Measurements from ENCODE around the gene FOXO1.
"Not testable (repeated sequence)": the region's sequence is repeated elsewhere in the genome, so short reads cannot be mapped to it uniquely, and the experiment has no call there.

Gene FOXO1

DNA sequence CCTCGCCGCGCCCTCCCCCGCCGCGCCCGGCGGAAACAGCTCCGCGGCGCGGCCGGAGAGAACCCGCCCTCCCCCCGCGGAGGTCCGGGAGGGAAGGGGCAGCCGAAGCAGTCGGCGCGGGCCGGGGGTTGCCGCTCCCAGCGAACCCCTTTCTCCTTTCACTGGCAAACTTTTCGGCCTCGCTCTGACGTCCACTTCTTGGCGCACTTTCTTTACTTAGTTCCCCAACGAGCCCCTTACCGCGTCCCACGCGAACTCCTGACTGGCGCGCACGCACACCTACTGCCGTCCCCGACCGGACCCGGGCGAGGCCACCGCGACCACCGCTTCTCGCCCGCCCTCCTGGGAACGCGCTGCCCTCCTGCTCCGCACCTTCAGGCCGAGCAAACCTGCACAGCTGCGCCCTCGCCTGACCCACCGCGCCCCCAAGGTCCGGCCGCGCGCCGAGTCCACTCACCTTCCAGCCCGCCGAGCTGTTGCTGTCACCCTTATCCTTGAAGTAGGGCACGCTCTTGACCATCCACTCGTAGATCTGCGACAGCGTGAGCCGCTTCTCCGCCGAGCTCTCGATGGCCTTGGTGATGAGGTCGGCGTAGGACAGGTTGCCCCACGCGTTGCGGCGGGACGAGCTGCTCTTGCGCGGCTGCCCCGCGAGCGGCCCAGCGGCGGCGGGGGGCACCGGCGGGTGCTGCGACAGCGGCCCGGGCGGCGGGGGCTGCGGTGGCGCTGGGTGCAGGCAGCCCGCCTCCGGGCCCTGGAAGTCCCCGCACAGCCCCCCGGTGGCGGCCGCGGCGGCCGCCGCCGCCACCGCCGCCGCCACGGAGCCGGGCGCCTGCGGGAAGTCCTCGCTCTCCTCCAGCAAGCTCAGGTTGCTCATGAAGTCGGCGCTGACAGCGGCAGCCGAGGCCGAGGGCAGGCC is 1.1 kb downstream of the FOXO1 start:
- Histone ChIP-seq H3K4me1 (ENCODE audit: insufficient read depth, low read length) (peaks cover 32% of the 10 kb centered on the region), H3K9me3 (ENCODE audit: insufficient read depth, low read depth, low read length) (no peaks in the 10 kb centered on the region), H3K27ac (ENCODE audit: low read length) (no peak overlapping the region), H3K36me3 (ENCODE audit: insufficient read depth, low read depth, low read length) (no peaks in the 10 kb centered on the region), H3K4me3 (ENCODE audit: low read length) (peak overlapping the region; percentile 80), H3K9ac (ENCODE audit: low read depth, low read length) (peak overlapping the region; percentile 79), H3K27me3 (ENCODE audit: insufficient read depth, low read length) (peaks cover 23% of the 10 kb centered on the region; the same call in 1 of the 2 replicates)

DNA sequence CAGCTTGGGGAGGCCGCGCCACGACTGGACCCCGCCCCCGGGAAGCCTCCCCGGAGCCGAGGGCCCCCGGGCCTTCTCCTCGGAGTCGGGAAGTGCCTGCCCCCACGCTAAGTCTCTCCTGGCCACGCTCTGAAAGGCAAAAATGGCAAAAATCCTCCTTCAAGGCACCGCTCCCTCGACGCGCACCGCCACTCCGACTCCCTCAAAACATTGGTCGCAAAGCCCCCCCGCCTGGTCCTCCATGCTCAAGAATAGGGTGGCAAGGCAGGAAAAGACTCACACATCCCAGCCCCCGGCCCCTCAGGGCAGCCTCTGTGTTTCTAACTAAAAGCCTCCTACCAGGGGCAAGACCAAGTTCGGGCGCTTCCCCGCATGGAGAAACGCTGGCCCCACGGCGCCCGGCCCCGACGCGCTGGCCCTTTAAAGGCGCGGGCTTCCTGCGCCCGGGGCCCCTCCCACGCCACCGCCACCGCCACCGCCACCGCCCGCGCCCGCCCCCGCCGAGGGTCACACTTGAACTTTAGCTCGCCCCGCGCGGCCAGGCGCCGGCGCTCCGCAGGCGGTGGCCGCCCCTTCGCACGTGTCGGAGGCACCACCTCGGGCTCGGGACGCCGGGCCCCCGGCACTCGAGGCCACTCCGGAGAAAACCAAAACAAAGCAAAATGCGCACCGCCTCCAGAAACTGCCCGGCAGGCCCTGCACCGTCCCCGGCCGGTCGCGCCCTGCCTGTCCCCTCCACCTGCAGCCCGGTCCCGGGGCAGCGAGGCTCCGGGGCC is 1.9 kb downstream of the FOXO1 start:
- Histone ChIP-seq H3K27ac (ENCODE audit: low read length) (no peak overlapping the region), H3K9ac (ENCODE audit: low read depth, low read length) (peak overlapping the region; percentile 79; the same call in 1 of the 2 replicates), H3K4me1 (ENCODE audit: insufficient read depth, low read length) (peaks cover 37% of the 10 kb centered on the region), H3K27me3 (ENCODE audit: insufficient read depth, low read length) (peaks cover 23% of the 10 kb centered on the region; the same call in 1 of the 2 replicates), H3K4me3 (ENCODE audit: low read length) (peak overlapping the region; percentile 80), H3K9me3 (ENCODE audit: insufficient read depth, low read depth, low read length) (no peaks in the 10 kb centered on the region), H3K36me3 (ENCODE audit: insufficient read depth, low read depth, low read length) (no peaks in the 10 kb centered on the region)

DNA sequence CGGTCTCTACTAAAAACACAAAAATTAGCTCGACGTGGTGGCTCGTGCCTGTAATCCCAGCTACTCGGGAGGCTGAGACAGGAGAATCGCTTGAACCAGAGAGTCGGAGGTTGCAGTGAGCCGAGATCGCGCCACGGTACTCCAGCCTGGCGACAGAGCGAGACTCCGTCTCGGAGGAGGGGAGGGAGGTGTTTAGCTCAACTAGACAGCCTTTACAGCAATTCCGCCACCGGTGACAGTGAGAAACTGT is 2.4 kb downstream of the FOXO1 start:
- Histone ChIP-seq H3K27me3 (ENCODE audit: insufficient read depth, low read length) (peaks cover 23% of the 10 kb centered on the region; the same call in 1 of the 2 replicates), H3K4me3 (ENCODE audit: low read length) (peak overlapping the region; percentile 80), H3K9ac (ENCODE audit: low read depth, low read length) (peak overlapping the region; percentile 77; the same call in 1 of the 2 replicates), H3K4me1 (ENCODE audit: insufficient read depth, low read length) (peaks cover 36% of the 10 kb centered on the region)
- not testable (repeated sequence) for H3K27ac ChIP-seq (ENCODE audit: low read length); H3K9me3 ChIP-seq (ENCODE audit: insufficient read depth, low read depth, low read length); H3K36me3 ChIP-seq (ENCODE audit: insufficient read depth, low read depth, low read length)

DNA sequence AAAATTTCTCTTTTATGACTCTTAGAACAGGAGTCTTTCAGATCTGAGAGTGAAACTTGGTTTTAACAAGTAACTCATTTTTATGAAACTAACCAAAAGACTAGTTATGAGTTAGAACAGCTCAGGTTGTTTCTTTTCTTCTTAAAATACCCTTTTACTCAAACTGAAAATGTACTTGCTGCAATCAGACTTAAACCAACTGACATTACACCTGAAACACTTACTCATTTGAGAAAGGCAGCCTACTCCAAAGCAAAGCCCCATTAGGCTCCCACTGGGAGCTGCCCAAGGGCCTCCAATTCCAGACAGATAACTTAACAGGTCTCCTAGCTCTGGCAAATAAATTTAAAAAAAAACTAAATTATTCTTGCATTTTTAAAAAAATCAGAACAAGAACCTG is 3.6 kb downstream of the FOXO1 start:
- Histone ChIP-seq H3K9ac (ENCODE audit: low read depth, low read length) (peak overlapping the region; percentile 77; the same call in 1 of the 2 replicates), H3K4me3 (ENCODE audit: low read length) (peak overlapping the region; percentile 80), H3K9me3 (ENCODE audit: insufficient read depth, low read depth, low read length) (no peaks in the 10 kb centered on the region), H3K27me3 (ENCODE audit: insufficient read depth, low read length) (peaks cover 21% of the 10 kb centered on the region; the same call in 1 of the 2 replicates), H3K36me3 (ENCODE audit: insufficient read depth, low read depth, low read length) (no peaks in the 10 kb centered on the region; the same call in 1 of the 2 replicates), H3K4me1 (ENCODE audit: insufficient read depth, low read length) (peaks cover 33% of the 10 kb centered on the region), H3K27ac (ENCODE audit: low read length) (no peak overlapping the region)

DNA sequence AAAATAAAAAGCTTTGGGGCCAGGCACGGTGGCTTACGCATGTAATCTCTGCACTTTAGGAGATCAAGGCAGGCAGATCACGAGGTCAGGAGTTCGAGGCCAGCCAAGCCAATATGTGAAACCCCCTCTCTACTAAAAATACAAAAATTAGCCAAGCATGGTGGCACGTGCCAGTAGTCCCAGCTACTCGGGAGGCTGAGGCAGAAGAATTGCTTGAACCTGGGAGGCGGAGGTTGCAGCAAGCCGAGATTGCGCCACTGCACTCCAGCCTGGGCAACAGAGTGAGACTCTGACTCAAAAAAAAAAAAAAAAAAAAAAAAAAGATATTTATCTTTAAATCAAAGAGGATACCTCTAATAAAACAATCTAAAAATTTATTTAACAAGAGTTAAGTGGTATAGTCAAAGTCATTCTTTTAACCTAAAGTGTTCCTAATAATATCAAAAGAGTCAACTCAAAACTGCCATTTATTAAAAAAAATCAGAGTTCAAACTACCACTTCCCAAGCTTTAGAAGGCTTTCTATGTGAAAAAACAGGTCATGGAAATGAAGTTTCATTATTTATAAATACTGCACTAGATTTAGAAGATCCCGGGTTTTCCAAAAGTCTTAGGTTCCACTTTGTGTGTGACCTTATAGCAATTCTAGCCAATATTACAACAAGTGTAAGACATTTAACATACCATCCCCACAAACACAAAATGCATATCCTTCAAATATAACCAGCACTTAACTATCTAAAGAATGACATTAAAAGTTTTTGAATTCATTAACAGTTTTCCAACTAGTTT is 4.4 kb downstream of the FOXO1 start:
- H3K4me3 ChIP-seq (ENCODE audit: low read length): peak overlapping the region; percentile 80
- no peaks in the 10 kb centered on the region; the same call in 1 of the 2 replicates for H3K9me3 ChIP-seq (ENCODE audit: insufficient read depth, low read depth, low read length)
- no peak overlapping the region for H3K27ac ChIP-seq (ENCODE audit: low read length)
- no peaks in the 10 kb centered on the region; the same call in 1 of the 2 replicates for H3K36me3 ChIP-seq (ENCODE audit: insufficient read depth, low read depth, low read length)
- peak overlapping the region; percentile 77; the same call in 1 of the 2 replicates for H3K9ac ChIP-seq (ENCODE audit: low read depth, low read length)
- H3K27me3 ChIP-seq (ENCODE audit: insufficient read depth, low read length): peaks cover 14% of the 10 kb centered on the region; the same call in 1 of the 2 replicates
- peaks cover 31% of the 10 kb centered on the region; the same call in 1 of the 2 replicates for H3K4me1 ChIP-seq (ENCODE audit: insufficient read depth, low read length)

DNA sequence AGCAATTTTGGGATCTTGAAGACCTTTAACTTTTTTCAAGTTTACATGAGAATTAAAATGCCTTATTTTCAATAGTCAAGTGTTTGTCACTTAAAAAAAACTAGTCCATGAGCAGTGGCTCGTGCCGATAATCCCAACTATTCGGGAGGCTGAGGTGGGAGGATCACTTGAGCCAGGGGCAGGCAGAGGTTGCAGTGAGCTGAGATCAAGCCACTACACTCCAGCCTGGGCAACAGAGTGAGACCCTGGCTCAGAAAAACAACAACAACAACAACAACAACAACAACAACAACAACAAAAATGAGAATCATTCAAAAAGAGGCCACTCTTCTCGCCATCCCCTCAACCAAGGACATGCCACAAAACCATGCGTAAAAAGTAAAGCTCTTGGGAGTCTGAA is 5.7 kb downstream of the FOXO1 start:
- Histone ChIP-seq H3K9me3 (ENCODE audit: insufficient read depth, low read depth, low read length) (no peaks in the 10 kb centered on the region; the same call in 1 of the 2 replicates), H3K27ac (ENCODE audit: low read length) (peak overlapping the region; percentile 41), H3K9ac (ENCODE audit: low read depth, low read length) (peak overlapping the region; percentile 70; the same call in 1 of the 2 replicates), H3K27me3 (ENCODE audit: insufficient read depth, low read length) (peaks cover 14% of the 10 kb centered on the region; the same call in 1 of the 2 replicates), H3K4me3 (ENCODE audit: low read length) (peak overlapping the region; percentile 54; the same call in 1 of the 2 replicates), H3K36me3 (ENCODE audit: insufficient read depth, low read depth, low read length) (no peaks in the 10 kb centered on the region; the same call in 1 of the 2 replicates), H3K4me1 (ENCODE audit: insufficient read depth, low read length) (peaks cover 31% of the 10 kb centered on the region; the same call in 1 of the 2 replicates)

DNA sequence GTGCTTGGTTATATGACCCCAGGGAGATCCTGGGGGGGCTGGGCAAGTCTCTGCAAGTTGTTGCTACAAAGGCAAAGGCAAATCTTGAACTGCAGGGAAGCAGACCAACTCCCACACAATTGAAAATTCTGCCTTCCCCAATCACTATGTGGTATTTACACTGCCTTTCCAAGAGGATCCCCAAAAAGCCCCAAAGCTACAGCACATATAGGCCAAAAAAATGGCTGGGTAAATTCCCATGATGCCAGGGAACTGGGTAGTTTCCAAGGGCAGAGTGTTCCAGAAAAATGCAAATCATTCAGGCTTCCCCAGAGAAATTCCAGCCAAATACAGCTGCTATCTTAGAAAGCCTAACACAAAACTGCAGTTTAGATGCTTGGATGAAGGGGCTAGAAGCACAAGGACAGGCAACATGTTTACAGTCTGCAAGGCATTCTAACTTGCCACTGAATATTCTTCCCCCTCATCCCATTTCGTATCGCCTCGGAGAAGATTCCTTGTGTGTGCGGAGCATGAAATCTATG is 6.2 kb downstream of the FOXO1 start:
- H3K4me1 ChIP-seq (ENCODE audit: insufficient read depth, low read length): peaks cover 31% of the 10 kb centered on the region; the same call in 1 of the 2 replicates
- no peaks in the 10 kb centered on the region; the same call in 1 of the 2 replicates for H3K36me3 ChIP-seq (ENCODE audit: insufficient read depth, low read depth, low read length)
- H3K27ac ChIP-seq (ENCODE audit: low read length): peak overlapping the region; percentile 41
- peaks cover 14% of the 10 kb centered on the region; the same call in 1 of the 2 replicates for H3K27me3 ChIP-seq (ENCODE audit: insufficient read depth, low read length)
- H3K9ac ChIP-seq (ENCODE audit: low read depth, low read length): peak overlapping the region; percentile 70
- peak overlapping the region; percentile 54 for H3K4me3 ChIP-seq (ENCODE audit: low read length)
- no peaks in the 10 kb centered on the region; the same call in 1 of the 2 replicates for H3K9me3 ChIP-seq (ENCODE audit: insufficient read depth, low read depth, low read length)

DNA sequence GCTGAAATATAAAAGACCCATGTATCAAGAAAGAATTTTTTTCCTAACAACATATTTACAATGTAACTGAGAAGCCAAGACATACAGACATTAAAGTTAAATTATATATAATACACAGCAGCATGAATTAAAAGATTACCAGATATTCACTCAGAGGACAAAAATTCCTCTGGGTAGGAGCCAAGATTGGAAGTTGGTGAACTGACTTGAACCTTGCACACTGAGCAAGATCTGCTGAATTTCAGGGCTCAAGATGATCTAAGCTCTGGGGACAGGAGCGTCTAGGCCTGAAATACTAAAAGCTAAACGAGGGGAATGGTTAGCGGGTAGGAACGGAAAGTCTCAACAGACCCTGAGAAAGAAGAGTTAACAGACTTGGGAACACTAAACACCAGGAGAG is 8.5 kb downstream of the FOXO1 start:
- no peak overlapping the region for H3K4me3 ChIP-seq (ENCODE audit: low read length)
- no peak overlapping the region for H3K27ac ChIP-seq (ENCODE audit: low read length)
- peaks cover 40% of the 10 kb centered on the region; the same call in 1 of the 2 replicates for H3K4me1 ChIP-seq (ENCODE audit: insufficient read depth, low read length)
- H3K27me3 ChIP-seq (ENCODE audit: insufficient read depth, low read length): no peaks in the 10 kb centered on the region; the same call in 1 of the 2 replicates
- H3K9ac ChIP-seq (ENCODE audit: low read depth, low read length): no peak overlapping the region
- H3K9me3 ChIP-seq (ENCODE audit: insufficient read depth, low read depth, low read length): no peaks in the 10 kb centered on the region; the same call in 1 of the 2 replicates
- no peaks in the 10 kb centered on the region; the same call in 1 of the 2 replicates for H3K36me3 ChIP-seq (ENCODE audit: insufficient read depth, low read depth, low read length)

DNA sequence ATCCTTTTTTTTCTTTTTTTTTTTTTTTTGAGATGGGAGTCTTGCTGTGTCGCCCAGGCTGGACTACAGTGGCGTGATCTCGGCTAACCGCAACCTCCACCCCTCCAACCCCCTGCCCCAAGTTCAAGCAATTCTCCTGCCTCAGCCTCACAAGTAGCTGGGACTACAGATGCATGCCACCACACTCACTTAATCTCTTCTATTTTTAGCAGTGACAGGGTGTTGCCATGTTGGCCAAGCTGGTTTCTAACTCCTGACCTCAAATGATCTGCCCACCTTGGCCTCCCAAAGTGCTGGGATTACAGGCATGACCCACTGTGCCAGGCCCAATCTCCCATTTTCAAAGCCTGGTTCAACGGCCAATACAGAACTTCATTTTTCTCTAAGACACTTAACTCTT is 9.1 kb downstream of the FOXO1 start:
- Histone ChIP-seq H3K36me3 (ENCODE audit: insufficient read depth, low read depth, low read length) (no peaks in the 10 kb centered on the region; the same call in 1 of the 2 replicates), H3K27me3 (ENCODE audit: insufficient read depth, low read length) (no peaks in the 10 kb centered on the region), H3K4me1 (ENCODE audit: insufficient read depth, low read length) (peaks cover 39% of the 10 kb centered on the region; the same call in 1 of the 2 replicates), H3K27ac (ENCODE audit: low read length) (no peak overlapping the region), H3K9ac (ENCODE audit: low read depth, low read length) (no peak overlapping the region), H3K4me3 (ENCODE audit: low read length) (no peak overlapping the region), H3K9me3 (ENCODE audit: insufficient read depth, low read depth, low read length) (no peaks in the 10 kb centered on the region; the same call in 1 of the 2 replicates)

DNA sequence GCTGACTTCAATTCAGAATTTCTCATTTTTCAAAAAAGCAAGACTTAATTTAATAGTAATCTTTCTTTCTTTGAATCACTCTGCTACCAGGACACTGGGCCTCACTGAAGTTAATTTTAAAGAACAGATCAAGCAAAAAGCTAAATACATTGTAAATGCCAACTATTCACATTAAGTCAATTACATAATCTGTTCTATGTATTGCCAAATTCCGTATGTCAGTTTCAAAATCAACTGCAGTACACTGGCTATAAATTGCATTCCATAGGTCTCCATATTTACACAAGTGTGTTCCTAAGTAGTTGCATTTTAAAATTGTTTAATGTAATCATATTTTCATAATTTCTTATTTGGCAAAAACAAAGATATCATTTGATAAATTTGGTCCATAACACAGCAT is 10.1 kb downstream of the FOXO1 start:
- Histone ChIP-seq H3K4me1 (ENCODE audit: insufficient read depth, low read length) (peaks cover 36% of the 10 kb centered on the region; the same call in 1 of the 2 replicates), H3K27me3 (ENCODE audit: insufficient read depth, low read length) (no peaks in the 10 kb centered on the region), H3K36me3 (ENCODE audit: insufficient read depth, low read depth, low read length) (no peaks in the 10 kb centered on the region; the same call in 1 of the 2 replicates), H3K4me3 (ENCODE audit: low read length) (no peak overlapping the region), H3K9me3 (ENCODE audit: insufficient read depth, low read depth, low read length) (no peaks in the 10 kb centered on the region; the same call in 1 of the 2 replicates), H3K9ac (ENCODE audit: low read depth, low read length) (no peak overlapping the region), H3K27ac (ENCODE audit: low read length) (no peak overlapping the region)

All from iPS-20b (cell line).